ENCODE data around the gene C8G.

GRCh38 chr9:136963751-136964150, 18.7 kb downstream of the C8G start:
- TF ChIP-seq POLR2A (IDR thresholded peaks at IDR 0.05; ENCODE audit: extremely low read depth, insufficient read length) (no peak), CTCF (IDR thresholded peaks at IDR 0.05; ENCODE audit: low read depth, low read length) (no peak), MAX (IDR thresholded peaks at IDR 0.05; ENCODE audit: low read depth, low read length) (no peak)
